K562 (cell line): Measurements from ENCODE around the gene NEU3. TPM values are rescaled to one million over a fixed set of nuclear protein-coding genes. Genes with fewer than 3 reads are reported as not detected.
A peak's percentile ranks its signal among the peaks of the same experiment; 100 is the strongest.

ENCODE experiments used
- ARNT ChIP-seq, 2 experiments: fragments of 450-650 bp; IDR thresholded peaks; 2 replicates each; pipeline ENCODE4 v1.6.1; 2016; ENCODE audit warnings: mild to moderate bottlenecking in 1 of 2
- ATF6 ChIP-seq: sonication (generic); formaldehyde crosslinking; IDR thresholded peaks from 2 replicates; pipeline ENCODE4 v1.4.0; 2020; ENCODE audit warnings: mild to moderate bottlenecking, missing genetic modification reagents
- CAMTA2 ChIP-seq: fragments of 250-450 bp; sonication (Bioruptor Pico); conservative IDR thresholded peaks from 2 replicates; pipeline ENCODE4 v1.5.1; 2022
- CCAR2 ChIP-seq: fragments of 200-400 bp; formaldehyde crosslinking; IDR thresholded peaks from 2 replicates; pipeline ENCODE4 v1.6.1; 2017; ENCODE audit warnings: mild to moderate bottlenecking, low read depth, low read length
- EP400 ChIP-seq: fragments of 450-650 bp; IDR thresholded peaks from 2 replicates; pipeline ENCODE4 v1.6.1; 2017; ENCODE audit warnings: antibody characterized with exemption, mild to moderate bottlenecking, moderate library complexity
- GABPA ChIP-seq: fragments of 200-800 bp; sonication (Bioruptor generic); conservative IDR thresholded peaks from 2 replicates; pipeline ENCODE4 v1.6.1; 2016; ENCODE audit warnings: low read depth, missing genetic modification characterization, missing compliant biosample characterization
- KDM5B ChIP-seq: fragments of 200-600 bp; sonication (generic); IDR thresholded peaks from 2 replicates; pipeline ENCODE4 v1.6.1; 2012; ENCODE audit warnings: low read depth, mild to moderate bottlenecking, moderate library complexity, low read length, control low read depth, inconsistent platforms; ENCODE audit not compliant: insufficient replicate concordance
- KLF6 ChIP-seq: fragments of 250-450 bp; sonication (Bioruptor Pico); IDR thresholded peaks from 2 replicates; pipeline ENCODE4 v1.4.0; 2020; ENCODE audit warnings: mild to moderate bottlenecking, moderate library complexity, borderline replicate concordance
- MAZ ChIP-seq, 2 experiments: fragments of 450-650 bp in 1 of 2; sonication (generic) in 1 of 2; formaldehyde crosslinking; IDR thresholded peaks in 1 of 2; conservative IDR thresholded peaks in 1 of 2; 2 replicates each; pipeline versions ENCODE4 v1.4.0 to v1.5.0; 2020; ENCODE audit warnings: mild to moderate bottlenecking in 1 of 2, missing genetic modification reagents in 1 of 2
- MED1 ChIP-seq: sonication (generic); formaldehyde crosslinking; IDR thresholded peaks from 2 replicates; pipeline ENCODE4 v1.8.1; 2023; ENCODE audit warnings: missing genetic modification reagents, borderline replicate concordance
- MTA2 ChIP-seq: fragments of 450-650 bp; IDR thresholded peaks from 2 replicates; pipeline ENCODE4 v1.6.1; 2016; ENCODE audit warnings: low read depth
- NCOA1 ChIP-seq: fragments of 450-650 bp; IDR thresholded peaks from 2 replicates; pipeline ENCODE4 v1.6.1; 2016; ENCODE audit warnings: low read depth
- RFX7 ChIP-seq: fragments of 250-450 bp; sonication (Bioruptor Pico); IDR thresholded peaks from 2 replicates; pipeline ENCODE4 v1.5.1; 2021; ENCODE audit warnings: mild to moderate bottlenecking
- RNF219 ChIP-seq: fragments of 250-450 bp; sonication (Bioruptor Pico); IDR thresholded peaks from 2 replicates; pipeline ENCODE4 v1.5.0; 2022; ENCODE audit warnings: mild to moderate bottlenecking
- SMARCB1 ChIP-seq: IDR thresholded peaks from 2 replicates; pipeline ENCODE4 v1.6.1; 2011; ENCODE audit warnings: improper control_type of control experiment, low read depth; ENCODE audit not compliant: insufficient read length
- SPI1 ChIP-seq: IDR thresholded peaks from 2 replicates; pipeline ENCODE4 v1.6.1; 2011; ENCODE audit warnings: low read depth, low read length, control low read depth, borderline replicate concordance
- U2AF2 ChIP-seq: fragments of 200-400 bp; formaldehyde crosslinking; optimal IDR thresholded peaks from 2 replicates; pipeline ENCODE3; 2017; ENCODE audit warnings: low read depth, mild to moderate bottlenecking, low read length
- USF2 ChIP-seq: sonication (generic); formaldehyde crosslinking; IDR thresholded peaks from 2 replicates; pipeline ENCODE4 v1.5.0; 2020; ENCODE audit warnings: missing genetic modification reagents
- WHSC1 ChIP-seq: IDR thresholded peaks from one replicate; pipeline ENCODE4 v1.6.1; 2012; ENCODE audit warnings: low read length, control low read depth, inconsistent platforms
- ZBTB7A ChIP-seq: IDR thresholded peaks from 2 replicates; pipeline ENCODE4 v1.6.1; 2011; ENCODE audit warnings: low read depth, mild to moderate bottlenecking, low read length, moderate library complexity, borderline replicate concordance; ENCODE audit not compliant: control insufficient read depth
- ZKSCAN8 ChIP-seq: fragments of 200-800 bp; sonication (Bioruptor generic); IDR thresholded peaks from 2 replicates; pipeline ENCODE4 v1.6.1; 2016; ENCODE audit warnings: missing genetic modification characterization, missing compliant biosample characterization
- ZNF280B ChIP-seq: fragments of 250-450 bp; sonication (Bioruptor Pico); IDR thresholded peaks from 2 replicates; pipeline ENCODE4 v1.5.1; 2021; ENCODE audit warnings: mild to moderate bottlenecking
- ZNF75A ChIP-seq: fragments of 450-650 bp; formaldehyde crosslinking; IDR thresholded peaks from 2 replicates; pipeline ENCODE4 v1.4.0; 2020; ENCODE audit warnings: mild to moderate bottlenecking
- polyA plus RNA-seq, 8 experiments: library from polyadenylated mRNA; depleted of rRNA in 4 of 8; stranded (reverse) in 5 of 8; unstranded in 3 of 8; fragments of >200 nt; fragmentation: Nextera tagmentation in 2 of 8; fragmentation: Illumina TruSeq in 1 of 8; extraction: Ambion mirVana in 2 of 8; extraction: Trizol in 1 of 8; gene quantifications; 2 replicates each; pipeline versions ENCODE4 v1.2.1 to v1.2.3, GENCODE V29; 2011 to 2014; ENCODE audit warnings: inconsistent platforms in 1 of 8, missing spikeins in 1 of 8
- total RNA-seq, 7 experiments: library from RNA; depleted of rRNA in 6 of 7; stranded (reverse); fragments of >200 nt in 6 of 7; fragmentation: Illumina TruSeq in 2 of 7; extraction: Trizol in 2 of 7; gene quantifications; 2 replicates each; pipeline versions ENCODE4 v1.2.1 to v1.2.3, GENCODE V29; 2011 to 2021; ENCODE audit warnings: low replicate concordance in 1 of 7

NEU3 gene
- total and polyA plus RNA-seq, 9 of the 15 experiments (the other 6 are each of a cell fraction or from before 2014, with no cell fraction given): 6.2 to 41.3 (median 31.1) TPM

- TF ChIP-seq ATF6 (CRISPR knock-in tag) (no peak), ZNF280B (no peak), SMARCB1 (no peak), SPI1 (no peak), ZBTB7A (peak; percentile 27; the same call in 1 of the 2 replicates), ZNF75A (CRISPR knock-in tag) (no peak), WHSC1 (no peak), CAMTA2 (no peak), MTA2 (no peak), USF2 (CRISPR knock-in tag) (no peak), CCAR2 (no peak), ARNT (IDR thresholded peaks at IDR 0.05) (no peak), MED1 (CRISPR knock-in tag) (no peak), MAZ (CRISPR knock-in tag; conservative IDR thresholded peaks at IDR 0.05 in 1 of 2, IDR thresholded peaks at IDR 0.05 in 1 of 2) (peak; percentile 36 to 81; a peak in 2 of 4 replicates), EP400 (peak; percentile 47; the same call in 1 of the 2 replicates), ZKSCAN8 (CRISPR knock-in tag) (no peak), GABPA (tag) (peak; percentile 84), KDM5B (no peak), RNF219 (CRISPR knock-in tag) (no peak), U2AF2 (no peak), NCOA1 (peak; percentile 90), RFX7 (CRISPR knock-in tag) (no peak), KLF6 (CRISPR knock-in tag) (no peak)
Measured at GRCh38 chr11:74988541-74989259, at the start of gene NEU3 (continued).
